ENCODE results near the gene PNPLA3.

The PNPLA3 gene

GRCh38 chr22:43976861-43977795 lies 53.5 kb downstream of the PNPLA3 start:
- Mint-ChIP-seq H3K4me1 (ENCODE audit: low read depth) (no peaks in the 10 kb centered on the region), H3K4me3 (no peak overlapping the region), H3K27me3 (no peaks in the 10 kb centered on the region), H3K27ac (no peak overlapping the region), H3K9me3 (no peaks in the 10 kb centered on the region), H3K36me3 (ENCODE audit: low read depth) (peaks cover 71% of the 10 kb centered on the region)

- peaks cover 67% of the 10 kb centered on the region for H3K36me3 Mint-ChIP-seq (ENCODE audit: low read depth)
- no peaks in the 10 kb centered on the region for H3K9me3 Mint-ChIP-seq
- no peak overlapping the region for H3K4me3 Mint-ChIP-seq
- no peak overlapping the region for H3K27ac Mint-ChIP-seq
- no peaks in the 10 kb centered on the region for H3K4me1 Mint-ChIP-seq (ENCODE audit: low read depth)
- no peaks in the 10 kb centered on the region for H3K27me3 Mint-ChIP-seq
Observed at GRCh38 chr22:43978558-43978957, 55.0 kb downstream of the PNPLA3 start.

- Mint-ChIP-seq H3K4me1 (ENCODE audit: low read depth) (no peaks in the 10 kb centered on the region), H3K27me3 (no peaks in the 10 kb centered on the region), H3K9me3 (no peaks in the 10 kb centered on the region), H3K4me3 (no peak overlapping the region), H3K36me3 (ENCODE audit: low read depth) (peaks cover 66% of the 10 kb centered on the region), H3K27ac (no peak overlapping the region)
Observed at GRCh38 chr22:43980579-43980978, 57.0 kb downstream of the PNPLA3 start.

GRCh38 chr22:43980996-43981395 lies 57.4 kb downstream of the PNPLA3 start:
- Mint-ChIP-seq H3K27ac (no peak overlapping the region), H3K27me3 (no peaks in the 10 kb centered on the region), H3K4me1 (ENCODE audit: low read depth) (no peaks in the 10 kb centered on the region), H3K36me3 (ENCODE audit: low read depth) (peaks cover 64% of the 10 kb centered on the region), H3K9me3 (no peaks in the 10 kb centered on the region), H3K4me3 (no peak overlapping the region)

- peaks cover 52% of the 10 kb centered on the region for H3K36me3 Mint-ChIP-seq (ENCODE audit: low read depth)
- no peak overlapping the region for H3K27ac Mint-ChIP-seq
- H3K4me3 Mint-ChIP-seq, result no peak overlapping the region
- no peaks in the 10 kb centered on the region for H3K4me1 Mint-ChIP-seq (ENCODE audit: low read depth)
- H3K27me3 Mint-ChIP-seq, result no peaks in the 10 kb centered on the region
- no peaks in the 10 kb centered on the region for H3K9me3 Mint-ChIP-seq
Observed at GRCh38 chr22:43983808-43984207, 60.2 kb downstream of the PNPLA3 start.

GRCh38 chr22:43985532-43985931 lies 61.9 kb downstream of the PNPLA3 start:
- Mint-ChIP-seq H3K36me3 (ENCODE audit: low read depth) (peaks cover 50% of the 10 kb centered on the region), H3K27ac (no peak overlapping the region), H3K4me1 (ENCODE audit: low read depth) (no peaks in the 10 kb centered on the region), H3K4me3 (no peak overlapping the region), H3K9me3 (no peaks in the 10 kb centered on the region), H3K27me3 (no peaks in the 10 kb centered on the region)

- Mint-ChIP-seq H3K4me1 (ENCODE audit: low read depth) (peaks cover 4% of the 10 kb centered on the region), H3K36me3 (ENCODE audit: low read depth) (peaks cover 48% of the 10 kb centered on the region), H3K4me3 (no peak overlapping the region), H3K27ac (no peak overlapping the region), H3K27me3 (no peaks in the 10 kb centered on the region), H3K9me3 (no peaks in the 10 kb centered on the region)
Observed at GRCh38 chr22:43988116-43988820, 64.7 kb downstream of the PNPLA3 start.

- Mint-ChIP-seq H3K9me3 (no peaks in the 10 kb centered on the region), H3K27me3 (no peaks in the 10 kb centered on the region), H3K27ac (no peak overlapping the region)
Observed at GRCh38 chr22:43988960-43989359, 65.4 kb downstream of the PNPLA3 start.

GRCh38 chr22:43990044-43990443 lies 66.4 kb downstream of the PNPLA3 start:
- Mint-ChIP-seq H3K36me3 (ENCODE audit: low read depth) (peaks cover 52% of the 10 kb centered on the region), H3K4me1 (ENCODE audit: low read depth) (peaks cover 11% of the 10 kb centered on the region)

More at GRCh38 chr22:43988960-43989359, 65.4 kb downstream of the PNPLA3 start:
- Mint-ChIP-seq H3K36me3 (ENCODE audit: low read depth) (peaks cover 49% of the 10 kb centered on the region), H3K4me1 (ENCODE audit: low read depth) (peaks cover 7% of the 10 kb centered on the region), H3K4me3 (no peak overlapping the region)

GRCh38 chr22:43991316-43992020 lies 67.9 kb downstream of the PNPLA3 start:
- no peaks in the 10 kb centered on the region for H3K27me3 Mint-ChIP-seq
- H3K27ac Mint-ChIP-seq, result no peak overlapping the region
- peaks cover 24% of the 10 kb centered on the region for H3K4me1 Mint-ChIP-seq (ENCODE audit: low read depth)
- H3K9me3 Mint-ChIP-seq, result no peaks in the 10 kb centered on the region
- H3K4me3 Mint-ChIP-seq, result no peak overlapping the region
- H3K36me3 Mint-ChIP-seq (ENCODE audit: low read depth), result peaks cover 43% of the 10 kb centered on the region

More at GRCh38 chr22:43990044-43990443, 66.4 kb downstream of the PNPLA3 start:
- no peaks in the 10 kb centered on the region for H3K27me3 Mint-ChIP-seq
- H3K27ac Mint-ChIP-seq, result no peak overlapping the region
- H3K4me3 Mint-ChIP-seq, result no peak overlapping the region
- H3K9me3 Mint-ChIP-seq, result no peaks in the 10 kb centered on the region

GRCh38 chr22:43992331-43992821 lies 68.8 kb downstream of the PNPLA3 start:
- no peaks in the 10 kb centered on the region for H3K9me3 Mint-ChIP-seq
- H3K36me3 Mint-ChIP-seq (ENCODE audit: low read depth), result peaks cover 46% of the 10 kb centered on the region
- no peak overlapping the region for H3K27ac Mint-ChIP-seq
- peaks cover 32% of the 10 kb centered on the region for H3K4me1 Mint-ChIP-seq (ENCODE audit: low read depth)
- no peaks in the 10 kb centered on the region for H3K27me3 Mint-ChIP-seq
- no peak overlapping the region for H3K4me3 Mint-ChIP-seq

- H3K4me3 Mint-ChIP-seq, result no peak overlapping the region
- peaks cover 34% of the 10 kb centered on the region for H3K4me1 Mint-ChIP-seq (ENCODE audit: low read depth)
- H3K27me3 Mint-ChIP-seq, result no peaks in the 10 kb centered on the region
- H3K27ac Mint-ChIP-seq, result no peak overlapping the region
- H3K36me3 Mint-ChIP-seq (ENCODE audit: low read depth), result peaks cover 54% of the 10 kb centered on the region
- H3K9me3 Mint-ChIP-seq, result no peaks in the 10 kb centered on the region
Observed at GRCh38 chr22:43993072-43993760, 69.6 kb downstream of the PNPLA3 start.

- H3K9me3 Mint-ChIP-seq, result no peaks in the 10 kb centered on the region
- H3K27me3 Mint-ChIP-seq, result no peaks in the 10 kb centered on the region
- H3K27ac Mint-ChIP-seq, result no peak overlapping the region
- peaks cover 34% of the 10 kb centered on the region for H3K4me1 Mint-ChIP-seq (ENCODE audit: low read depth)
- peaks cover 56% of the 10 kb centered on the region for H3K36me3 Mint-ChIP-seq (ENCODE audit: low read depth)
- no peak overlapping the region for H3K4me3 Mint-ChIP-seq
Observed at GRCh38 chr22:43994006-43994405, 70.4 kb downstream of the PNPLA3 start.

GRCh38 chr22:43994416-43994815 lies 70.8 kb downstream of the PNPLA3 start:
- Mint-ChIP-seq H3K36me3 (ENCODE audit: low read depth) (peaks cover 56% of the 10 kb centered on the region), H3K4me1 (ENCODE audit: low read depth) (peaks cover 34% of the 10 kb centered on the region)

More at GRCh38 chr22:43994416-43994815, 70.8 kb downstream of the PNPLA3 start:
- no peak overlapping the region for H3K27ac Mint-ChIP-seq
- H3K9me3 Mint-ChIP-seq, result no peaks in the 10 kb centered on the region
- no peaks in the 10 kb centered on the region for H3K27me3 Mint-ChIP-seq
- no peak overlapping the region for H3K4me3 Mint-ChIP-seq
